ENCODE data around the gene SURF6. TPM values are rescaled to one million over a fixed set of nuclear protein-coding genes. Genes with fewer than 3 reads are reported as not detected.
A peak's percentile ranks its signal among the peaks of the same experiment; 100 is the strongest.
"Not testable (repeated sequence)": the region's sequence is repeated elsewhere in the genome, so short reads cannot be mapped to it uniquely, and the experiment has no call there.

Gene SURF6
- 25.1 and 36.1 TPM in 2 replicates for total RNA-seq (2014; rRNA removed; shearing (Covaris generic))
- polyA plus RNA-seq (2015; cell fraction: cytosol; rRNA removed) = 42.2 and 45.6 TPM in 2 replicates
- 55.4 and 58.0 TPM in 2 replicates for polyA plus RNA-seq (2015; cell fraction: nucleus; rRNA removed)

DNA sequence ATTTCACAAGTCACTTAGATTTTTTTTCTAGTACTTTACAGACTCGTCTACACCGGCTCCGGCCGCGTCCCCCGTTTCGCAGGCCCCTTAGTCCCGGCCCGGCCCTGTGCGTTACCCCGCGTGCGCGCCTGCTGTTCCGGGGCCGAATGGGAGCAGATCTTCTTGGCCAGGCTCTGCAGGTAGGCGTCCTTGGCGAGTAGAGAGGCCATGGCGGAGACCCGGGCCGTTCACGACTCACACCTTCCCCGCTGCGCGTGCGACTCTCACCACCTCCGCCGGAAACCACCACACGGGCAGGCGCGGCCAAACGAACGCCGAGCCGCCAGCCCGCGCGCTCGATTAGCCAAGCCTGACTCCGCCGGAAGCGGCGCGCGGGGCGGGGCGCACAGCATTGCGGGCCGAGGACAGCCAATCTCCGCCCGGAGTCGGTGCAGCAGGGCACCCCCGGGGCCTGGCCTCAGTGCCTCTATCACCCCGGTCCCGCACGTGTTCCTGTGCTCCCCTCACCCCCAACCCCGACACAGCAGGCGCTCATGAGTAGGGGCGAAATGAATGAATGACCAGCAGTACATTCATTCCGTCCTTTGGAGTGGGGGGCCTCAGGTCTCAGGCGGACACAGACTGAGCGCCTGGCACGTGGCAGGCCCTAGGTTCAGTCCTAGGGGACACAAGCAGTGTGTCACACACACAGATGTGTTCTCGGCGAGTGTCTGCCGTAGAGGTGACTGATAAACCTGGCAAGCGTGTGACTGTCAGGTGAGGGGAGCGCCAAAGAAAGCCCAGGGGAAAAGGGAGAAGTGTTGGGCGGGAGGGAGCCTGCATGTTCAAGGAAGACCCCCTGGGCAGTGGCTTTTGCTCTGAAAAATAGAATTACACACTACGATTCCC, at the start of gene SURF6:
TSS of gene SURF6 (minus strand) at position 265 of the 888 bp plus-strand sequence. CDS start at position 209, 56 bp downstream.
- DNase-seq (ENCODE audit: low read depth) = peak; percentile 91

DNA sequence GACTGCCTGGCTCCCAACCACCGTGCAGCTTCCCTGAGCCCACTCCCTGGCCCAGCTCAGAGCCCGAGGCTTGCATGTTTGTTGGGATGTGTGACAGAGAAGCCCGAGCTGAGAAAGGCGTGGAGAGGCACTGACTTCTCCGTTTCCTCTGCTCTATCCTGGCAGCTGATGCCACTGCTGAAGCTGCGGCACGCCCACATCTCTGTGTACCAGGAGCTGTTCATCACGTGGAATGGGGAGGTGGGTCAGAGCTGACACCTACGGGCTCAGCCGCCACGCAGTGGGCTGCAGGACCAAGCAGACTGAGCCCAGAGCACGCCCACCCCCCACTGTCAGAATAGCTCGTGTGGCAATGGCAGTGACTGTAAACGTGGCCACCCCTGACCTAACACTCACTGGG, 49.5 kb upstream of the SURF6 start:
- no peak for DNase-seq (ENCODE audit: low read depth)

GRCh38 chr9:133384736-133385321, 48.8 kb upstream of the SURF6 start:
- DNase-seq (ENCODE audit: low read depth) = no peak

- no peak for DNase-seq (ENCODE audit: low read depth)
Observed at GRCh38 chr9:133383438-133383837, 47.5 kb upstream of the SURF6 start.

- no peak for DNase-seq (ENCODE audit: low read depth)
Observed at GRCh38 chr9:133382507-133383141, 46.6 kb upstream of the SURF6 start.

DNA sequence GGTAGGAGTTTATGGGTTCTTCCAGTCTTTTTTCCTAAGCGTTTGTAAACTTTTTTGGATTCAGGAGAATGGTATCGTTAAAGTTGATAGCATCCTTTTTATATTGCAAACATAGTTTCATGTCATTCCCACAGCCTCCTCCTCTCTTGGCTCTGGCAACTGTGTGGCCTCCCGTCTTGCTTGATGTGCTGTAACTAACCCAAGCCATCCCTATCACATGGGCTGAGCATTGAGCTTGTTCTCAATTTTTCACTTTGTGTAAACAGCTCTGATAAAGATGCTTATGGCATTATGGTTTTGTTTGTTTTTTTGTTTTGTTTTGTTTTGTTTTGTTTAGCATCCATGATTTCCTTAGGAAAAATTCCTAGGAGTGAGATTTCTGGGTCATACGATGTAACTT, 44.7 kb upstream of the SURF6 start:
- DNase-seq (ENCODE audit: low read depth) = no peak

GRCh38 chr9:133379153-133380086, 43.4 kb upstream of the SURF6 start:
- peak; percentile 35 for DNase-seq (ENCODE audit: low read depth)

DNA sequence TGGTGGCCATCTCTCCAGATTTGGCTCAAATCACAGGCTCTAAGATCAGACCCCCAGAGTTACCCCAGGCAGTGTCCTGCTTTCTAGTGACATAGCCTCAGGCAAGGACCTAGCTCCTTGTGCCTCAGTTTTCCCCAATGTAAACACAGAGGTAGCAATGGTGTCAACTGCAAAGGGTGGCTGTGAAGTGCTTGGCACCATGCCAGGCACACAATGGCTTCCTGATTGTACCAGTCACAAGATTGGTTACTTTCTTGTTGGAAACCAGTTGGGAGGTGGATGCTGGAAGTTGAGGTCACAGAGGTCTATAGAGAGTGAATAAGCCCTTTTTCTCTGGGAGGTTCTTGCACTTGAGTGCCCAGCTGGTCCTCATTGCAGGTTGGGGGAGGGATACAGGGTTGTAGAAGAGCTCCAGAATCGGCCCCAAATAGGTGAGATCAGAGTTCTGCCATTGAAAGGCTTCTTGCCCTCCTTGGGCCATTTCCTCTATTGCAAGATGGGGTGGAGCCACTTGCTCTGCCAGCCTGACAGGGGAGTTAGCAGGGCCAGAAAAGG, 42.5 kb upstream of the SURF6 start:
- DNase-seq (ENCODE audit: low read depth) = no peak

DNA sequence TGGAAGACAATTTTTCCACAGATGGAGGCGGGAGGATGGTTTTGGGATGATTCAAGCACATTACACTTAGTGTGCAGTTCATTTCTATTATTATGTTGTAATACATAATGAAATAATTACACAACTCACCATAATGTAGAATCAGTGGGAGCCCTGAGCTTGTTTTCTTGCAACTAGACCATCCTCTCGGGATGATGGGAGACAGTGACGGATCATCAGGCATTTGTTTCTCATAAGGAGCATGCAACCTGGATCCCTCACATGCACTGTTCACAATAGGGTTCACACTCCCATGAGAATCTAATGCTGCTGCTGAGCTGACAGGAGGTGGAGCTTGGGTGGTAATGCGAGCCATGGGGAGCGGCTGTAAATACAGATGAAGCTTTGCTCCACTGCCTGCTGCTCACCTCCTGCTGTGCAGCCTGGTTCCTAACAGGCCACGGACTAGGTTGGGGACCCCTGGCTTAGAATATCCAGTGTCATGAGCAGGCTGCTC, 41.8 kb upstream of the SURF6 start:
- DNase-seq (ENCODE audit: low read depth) = peak; percentile 22

DNA sequence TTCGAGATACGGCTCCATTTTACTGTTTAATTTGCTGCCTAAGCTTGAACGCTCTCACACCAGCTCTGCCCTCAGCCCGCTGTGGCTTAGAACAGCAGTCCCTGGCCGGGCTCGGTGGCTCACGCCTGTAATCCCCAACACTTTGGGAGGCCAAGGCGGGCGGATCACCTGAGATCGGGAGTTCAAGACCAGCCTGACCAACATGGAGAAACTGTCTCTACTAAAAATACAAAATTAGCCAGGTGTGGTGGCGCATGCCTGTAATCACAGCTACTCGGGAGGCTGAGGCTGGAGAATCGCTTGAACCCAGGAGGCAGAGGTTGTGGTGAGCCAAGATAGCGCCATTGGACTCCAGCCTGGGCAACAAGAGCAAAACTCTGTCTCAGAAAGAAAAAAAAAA, 41.3 kb upstream of the SURF6 start:
- not testable (repeated sequence) for DNase-seq (ENCODE audit: low read depth)

DNA sequence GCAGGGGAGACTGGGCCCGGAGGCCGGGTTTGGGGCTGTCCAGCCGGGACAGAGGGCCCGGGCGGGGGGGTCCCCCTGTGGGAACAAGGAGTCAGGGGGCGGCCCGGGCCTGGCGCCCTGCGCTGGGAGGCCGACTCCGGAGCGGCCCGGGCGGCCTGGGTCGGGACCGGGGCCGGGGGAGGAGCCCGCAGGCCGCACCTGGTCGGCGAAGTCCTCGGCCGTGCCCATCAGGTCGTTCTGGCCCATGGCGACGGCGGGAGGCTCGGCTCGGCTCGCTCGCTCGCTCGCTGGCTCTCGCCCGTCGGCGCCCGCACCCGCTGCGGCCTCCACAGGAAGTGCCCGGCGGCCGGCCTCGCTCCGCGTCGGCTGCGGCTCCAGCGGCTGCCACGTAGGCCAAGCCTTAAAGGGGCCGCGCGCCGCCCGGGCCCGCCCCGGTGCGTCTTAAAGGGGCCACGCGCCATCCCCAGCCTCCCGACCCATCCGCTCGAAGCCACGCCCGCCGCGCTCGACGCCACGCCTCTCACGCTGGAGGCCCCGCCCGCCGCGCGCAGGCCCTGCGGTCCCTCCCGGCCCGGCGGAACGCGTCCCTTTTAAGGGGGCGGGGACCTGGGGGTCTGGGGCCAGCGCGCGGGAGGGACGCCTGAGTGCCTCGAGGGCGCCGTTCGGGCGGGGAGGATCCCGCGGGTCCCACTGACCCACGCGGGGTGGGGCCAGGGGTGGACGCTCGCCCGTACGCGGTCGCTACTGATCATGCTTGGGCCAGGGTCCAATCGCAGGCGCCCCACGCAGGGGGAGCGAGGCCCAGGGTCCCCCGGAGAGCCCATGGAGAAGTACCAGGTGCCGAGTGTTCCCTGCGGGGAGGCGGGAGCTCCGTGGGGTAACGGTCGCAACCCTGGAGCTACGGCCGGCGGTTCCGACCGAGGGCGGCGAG, 40.0 kb upstream of the SURF6 start, which contains the start of the genes STKLD1 and SURF4:
TSS of gene STKLD1 (plus strand) at position 643 of the 931 bp plus-strand sequence. CDS start at position 751, 108 bp downstream.
TSS of gene SURF4 (minus strand) at position 337 of the 931 bp plus-strand sequence. CDS start at position 246, 91 bp downstream.
- peak; percentile 94 for DNase-seq (ENCODE audit: low read depth)

- DNase-seq (ENCODE audit: low read depth) = peak; percentile 36
Observed at GRCh38 chr9:133375116-133375723, 39.2 kb upstream of the SURF6 start.

DNA sequence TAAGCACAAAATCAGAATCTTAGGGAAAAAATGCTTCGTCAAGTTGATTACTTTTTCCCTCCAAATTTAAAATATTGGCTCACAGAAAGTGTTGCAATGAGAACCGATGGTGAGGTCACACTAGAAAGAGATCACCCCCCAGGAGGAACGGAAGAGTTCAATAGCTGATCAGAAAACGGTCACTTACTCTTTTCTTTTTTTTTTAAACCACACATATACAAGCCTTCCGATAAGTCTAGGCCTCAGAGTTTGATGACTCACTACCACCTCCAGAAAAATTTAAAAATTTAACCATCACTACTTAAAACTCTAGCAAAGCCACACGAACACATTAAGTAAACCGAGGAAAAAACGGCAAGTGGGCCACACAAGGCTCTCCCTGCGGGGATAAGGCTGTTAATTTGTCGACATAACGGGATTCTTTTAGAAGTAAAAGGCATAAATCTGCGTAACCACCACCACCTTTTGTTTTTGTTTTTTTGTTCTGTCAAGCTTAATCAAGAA, 38.7 kb upstream of the SURF6 start:
- DNase-seq (ENCODE audit: low read depth) = peak; percentile 49

GRCh38 chr9:133372144-133372543, 36.2 kb upstream of the SURF6 start:
- DNase-seq (ENCODE audit: low read depth) = no peak

DNA sequence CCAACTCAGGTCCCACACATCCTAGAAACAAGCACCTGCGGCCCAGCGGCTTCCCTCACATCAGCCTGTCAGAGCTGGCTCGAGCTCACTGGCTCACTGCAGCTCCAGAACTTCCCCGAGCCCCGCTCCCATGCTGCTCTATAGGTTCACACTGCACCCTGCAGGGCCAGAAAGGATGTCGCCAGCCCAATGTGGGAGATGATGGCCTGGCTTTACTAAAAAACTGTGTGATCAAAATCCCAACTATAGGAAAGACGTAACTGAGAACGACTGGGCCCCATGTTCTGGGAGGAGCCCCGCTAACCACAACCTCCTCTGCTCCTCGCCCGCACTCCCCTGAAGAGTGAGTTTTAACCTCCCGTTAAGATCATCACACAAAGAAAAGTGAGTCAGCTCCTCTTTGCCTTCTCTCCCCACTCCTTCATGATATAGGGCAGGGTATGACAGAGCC, 35.3 kb upstream of the SURF6 start:
- DNase-seq (ENCODE audit: low read depth) = no peak

DNA sequence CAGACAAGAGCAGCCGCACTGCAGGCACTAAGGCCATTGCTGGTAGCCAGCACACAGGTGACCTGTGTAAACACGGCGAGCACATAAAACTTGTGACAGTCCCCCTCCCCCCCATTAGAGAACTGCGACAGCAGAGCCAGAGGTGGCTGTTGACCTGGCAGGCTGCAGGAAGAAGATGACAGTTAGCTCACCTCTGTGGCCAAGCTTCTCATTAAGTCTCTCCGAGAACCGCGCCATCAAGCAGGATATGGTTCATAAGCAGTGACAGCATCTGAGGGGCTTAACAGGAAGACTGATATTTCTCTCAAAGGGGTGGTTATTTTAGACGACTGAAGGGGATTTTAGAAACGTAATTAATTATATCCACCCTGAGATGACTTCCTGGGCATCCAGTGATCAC, 34.7 kb upstream of the SURF6 start:
- DNase-seq (ENCODE audit: low read depth) = no peak

GRCh38 chr9:133369933-133370332, 33.9 kb upstream of the SURF6 start:
- DNase-seq (ENCODE audit: low read depth) = no peak

DNA sequence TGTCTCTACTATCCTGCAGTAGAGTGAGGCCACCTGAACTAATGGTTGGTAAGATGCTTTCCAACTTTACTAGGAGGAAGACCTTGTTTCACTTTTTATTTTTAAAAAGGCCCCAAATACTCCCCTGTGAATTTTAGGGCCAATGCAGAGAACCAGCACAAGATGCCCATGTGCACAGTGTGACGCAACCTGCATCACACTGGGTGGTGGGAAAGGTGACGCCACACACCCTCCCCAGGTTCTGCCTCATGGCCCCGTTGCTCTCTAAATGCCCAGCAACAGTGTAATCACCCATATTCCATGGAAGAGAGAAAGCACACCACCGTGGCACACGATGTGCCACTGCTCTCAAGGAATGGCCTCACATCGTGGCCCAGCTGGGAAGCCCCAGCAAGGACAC, 33.4 kb upstream of the SURF6 start:
- DNase-seq (ENCODE audit: low read depth) = no peak
